Activated B cell treated with CpG ODN at 0.5 μM for 24 hours (primary cell): ENCODE measurements around the gene CENPX. TPM values are rescaled to one million over a fixed set of nuclear protein-coding genes. Genes with fewer than 3 reads are reported as not detected.

ENCODE experiments used
- ATAC-seq: fragments of 200-7000 bp; cut with Tn5 transposase; one replicate; pipeline ENCODE4 v1.10.0; 2021; ENCODE audit warnings: low read depth, mild to moderate bottlenecking, moderate library complexity
- CTCF ChIA-PET: fragments of 350-600 bp; sonication (Branson Sonifier 250); formaldehyde crosslinking; loops from one replicate; lab custom pipeline; 2021; ENCODE audit warnings: antibody characterized with exemption; lab: Charles Lee
- POLR2A ChIA-PET: fragments of 350-600 bp; sonication (Branson Sonifier 250); formaldehyde crosslinking; loops from one replicate; lab custom pipeline; 2021; ENCODE audit warnings: antibody characterized with exemption; lab: Charles Lee
- DNase-seq: peaks from one replicate; pipeline ENCODE4 v3.0.0; 2022
- H3K27ac Mint-ChIP-seq: one replicate; pipeline ENCODE4 v1.8.0; 2020; ENCODE audit warnings: mixed read lengths
- H3K27me3 Mint-ChIP-seq: one replicate; pipeline ENCODE4 v1.8.0; 2021; ENCODE audit warnings: mixed read lengths
- H3K36me3 Mint-ChIP-seq: one replicate; pipeline ENCODE4 v1.8.0; 2021; ENCODE audit warnings: low read depth, mixed read lengths
- H3K4me1 Mint-ChIP-seq: one replicate; pipeline ENCODE4 v1.8.0; 2021; ENCODE audit warnings: mixed read lengths
- H3K4me3 Mint-ChIP-seq: one replicate; pipeline ENCODE4 v1.8.0; 2020; ENCODE audit warnings: mild to moderate bottlenecking, mixed read lengths
- H3K9me3 Mint-ChIP-seq: one replicate; pipeline ENCODE4 v1.8.0; 2020; ENCODE audit warnings: mixed read lengths
- CTCF ChIP-seq: fragments of 200-600 bp; IDR thresholded peaks from one replicate; pipeline ENCODE4 v1.8.0; 2022; ENCODE audit warnings: antibody characterized with exemption, mild to moderate bottlenecking
- intact Hi-C: fragments of 100-400 bp; cut with micrococcal nuclease; formaldehyde crosslinking; loops from one replicate; pipeline ENCODE4 v1.15.1; 2024
- total RNA-seq: library from RNA; stranded (reverse); gene quantifications from 2 replicates; pipeline ENCODE4 v1.2.3, GENCODE V29; 2022

CENPX gene
- total RNA-seq, 1 donor from 2014 or later, result 41.7 TPM

GRCh38 chr17:82000803-82001570 lies 21.7 kb downstream of the CENPX start:
- no peak for DNase-seq
- no peak overlapping the region for H3K4me3 Mint-ChIP-seq
- intact Hi-C loops, result no loop called here
- no peak overlapping the region for H3K27ac Mint-ChIP-seq
- ChIA-PET CTCF (no interaction called here), POLR2A (no interaction called here)
- H3K4me1 Mint-ChIP-seq, result no peaks in the 10 kb centered on the region
- TF ChIP-seq CTCF, result no peak
- H3K9me3 Mint-ChIP-seq, result no peaks in the 10 kb centered on the region
- H3K36me3 Mint-ChIP-seq, result peaks cover 10% of the 10 kb centered on the region
- no peak for ATAC-seq
- H3K27me3 Mint-ChIP-seq, result no peaks in the 10 kb centered on the region

GRCh38 chr17:81999976-82000802 lies 22.5 kb downstream of the CENPX start:
- CTCF ChIA-PET, result no interaction called here
- no peaks in the 10 kb centered on the region for H3K4me1 Mint-ChIP-seq
- H3K4me3 Mint-ChIP-seq, result no peak overlapping the region
- peaks cover 10% of the 10 kb centered on the region for H3K36me3 Mint-ChIP-seq
- no peak overlapping the region for H3K27ac Mint-ChIP-seq
- no peak for TF ChIP-seq CTCF
- no peaks in the 10 kb centered on the region for H3K9me3 Mint-ChIP-seq
- intact Hi-C loops, result no loop called here
- DNase-seq (no peak), ATAC-seq (no peak)
- POLR2A ChIA-PET, result no interaction called here
- H3K27me3 Mint-ChIP-seq, result no peaks in the 10 kb centered on the region

GRCh38 chr17:81999587-81999975 lies 23.1 kb downstream of the CENPX start:
- CTCF ChIA-PET, result no interaction called here
- POLR2A ChIA-PET, result no interaction called here
- Mint-ChIP-seq H3K27ac (no peak overlapping the region), H3K36me3 (peaks cover 10% of the 10 kb centered on the region), H3K9me3 (no peaks in the 10 kb centered on the region), H3K4me3 (no peak overlapping the region), H3K27me3 (no peaks in the 10 kb centered on the region), H3K4me1 (no peaks in the 10 kb centered on the region)
- TF ChIP-seq CTCF, result no peak
- DNase-seq, result no peak
- ATAC-seq, result no peak
- intact Hi-C loops, result no loop called here

- Mint-ChIP-seq H3K27me3 (no peaks in the 10 kb centered on the region), H3K27ac (no peak overlapping the region), H3K36me3 (peaks cover 10% of the 10 kb centered on the region), H3K4me1 (no peaks in the 10 kb centered on the region), H3K4me3 (no peak overlapping the region), H3K9me3 (no peaks in the 10 kb centered on the region)
- intact Hi-C loops, result no loop called here
- ChIA-PET CTCF (no interaction called here), POLR2A (no interaction called here)
- DNase-seq (no peak), ATAC-seq (no peak)
- no peak for TF ChIP-seq CTCF
Measured at GRCh38 chr17:81998691-81999438, 23.8 kb downstream of the CENPX start.

- Mint-ChIP-seq H3K4me1 (no peaks in the 10 kb centered on the region), H3K36me3 (peaks cover 11% of the 10 kb centered on the region), H3K9me3 (no peaks in the 10 kb centered on the region), H3K27ac (no peak overlapping the region), H3K4me3 (no peak overlapping the region), H3K27me3 (no peaks in the 10 kb centered on the region)
- intact Hi-C loops, result no loop called here
- ATAC-seq, result no peak
- ChIA-PET CTCF (no interaction called here), POLR2A (no interaction called here)
- no peak for TF ChIP-seq CTCF
- DNase-seq, result no peak
Measured at GRCh38 chr17:81998212-81998611, 24.5 kb downstream of the CENPX start.
